Measurements from ENCODE around the gene IGF1R.

IGF1R gene

GRCh38 chr15:98896802-98897732, 248.7 kb downstream of the IGF1R start:
- DNase-seq, result no peak

DNA sequence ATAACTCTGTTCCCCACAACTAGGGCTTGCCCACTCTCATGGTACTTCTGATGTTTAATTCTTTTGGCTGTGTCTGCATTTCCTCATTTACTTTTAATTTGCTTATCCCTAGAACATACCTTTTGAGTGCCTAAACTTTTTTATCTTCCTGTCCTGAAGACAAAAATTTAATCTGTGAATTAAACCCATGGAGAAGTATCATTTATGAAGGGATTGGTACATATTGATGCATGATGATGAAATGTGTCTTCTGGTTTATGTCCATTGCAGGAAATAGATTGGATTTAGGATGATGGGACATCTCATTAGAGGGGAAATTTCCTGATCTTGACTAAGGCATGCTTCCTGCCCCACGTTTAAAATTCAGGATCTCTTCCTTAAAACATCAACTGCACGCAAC, 249.8 kb downstream of the IGF1R start:
- no peak for DNase-seq

DNA sequence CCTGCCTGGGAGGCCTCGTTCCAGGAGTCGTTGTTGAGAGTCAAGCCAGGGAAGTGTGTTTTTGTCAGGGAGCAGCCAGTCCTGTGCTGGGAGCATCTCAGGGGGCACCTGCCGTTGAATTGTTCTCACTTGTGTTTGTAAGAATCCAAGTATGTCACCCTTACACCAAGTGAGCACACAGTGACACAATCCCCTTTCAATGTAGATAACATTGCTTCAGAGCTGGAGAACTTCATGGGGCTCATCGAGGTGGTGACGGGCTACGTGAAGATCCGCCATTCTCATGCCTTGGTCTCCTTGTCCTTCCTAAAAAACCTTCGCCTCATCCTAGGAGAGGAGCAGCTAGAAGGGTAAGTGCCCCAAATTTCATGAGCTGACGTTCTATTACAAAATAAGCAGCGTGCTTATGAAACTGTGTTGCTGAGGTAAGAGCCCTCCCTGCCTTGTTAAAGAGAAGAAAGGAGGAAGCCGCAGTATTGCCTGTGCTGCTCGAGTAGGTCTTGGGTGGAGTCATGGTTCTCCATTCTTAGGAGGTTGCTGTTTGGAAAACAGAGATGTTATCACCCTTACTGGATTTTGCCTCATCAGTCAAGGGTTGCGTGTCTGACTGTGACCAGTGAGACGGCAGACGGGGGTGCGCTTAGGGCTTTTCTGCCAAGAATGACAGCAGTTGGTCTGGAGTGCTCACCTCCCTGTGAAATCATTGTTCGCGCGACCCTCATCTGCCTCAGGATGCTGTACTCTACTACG, 251.1 kb downstream of the IGF1R start:
- DNase-seq, result no peak

DNA sequence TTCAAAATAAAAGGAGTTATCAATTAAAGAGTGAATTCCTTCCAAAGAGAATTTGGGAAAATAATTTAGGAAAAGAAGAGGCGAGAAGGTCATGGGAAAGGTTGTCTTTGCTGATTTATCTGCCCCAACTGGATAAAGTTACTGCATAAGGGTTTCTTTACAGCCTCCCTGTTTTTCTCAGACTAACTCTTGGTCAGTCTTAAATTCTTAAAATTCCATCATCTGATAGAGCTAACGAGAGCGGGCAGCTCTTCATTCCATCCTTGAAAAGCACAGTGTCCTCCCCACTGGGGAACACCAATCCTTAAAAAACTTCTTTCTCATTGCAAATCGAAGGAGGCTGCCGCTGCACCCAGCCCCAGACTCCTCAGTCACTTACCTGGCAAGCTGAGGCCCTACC, 252.0 kb downstream of the IGF1R start:
- no peak for DNase-seq

- DNase-seq, result peak; percentile 27
These were observed 253.2 kb downstream of the IGF1R start for GRCh38 chr15:98901434-98902072.

DNA sequence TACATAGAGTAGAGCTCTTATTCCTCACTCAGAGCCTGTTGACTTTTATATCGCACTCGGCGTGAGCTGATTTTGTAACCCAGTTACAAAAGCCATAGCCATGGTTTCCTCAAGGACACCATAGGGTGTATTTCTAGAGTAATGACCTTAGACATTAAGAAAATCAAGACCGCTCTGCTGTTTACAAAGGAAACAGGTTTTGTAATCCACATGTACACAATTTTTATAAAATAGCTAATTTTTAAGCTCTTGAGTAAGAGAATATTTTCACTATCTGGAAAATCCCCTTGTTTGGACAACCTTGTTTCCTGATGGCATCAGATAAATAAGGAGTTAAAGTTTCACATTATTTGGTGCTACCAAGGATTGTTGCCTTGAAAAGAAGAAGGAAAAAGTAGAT, 254.6 kb downstream of the IGF1R start:
- DNase-seq, result no peak

DNA sequence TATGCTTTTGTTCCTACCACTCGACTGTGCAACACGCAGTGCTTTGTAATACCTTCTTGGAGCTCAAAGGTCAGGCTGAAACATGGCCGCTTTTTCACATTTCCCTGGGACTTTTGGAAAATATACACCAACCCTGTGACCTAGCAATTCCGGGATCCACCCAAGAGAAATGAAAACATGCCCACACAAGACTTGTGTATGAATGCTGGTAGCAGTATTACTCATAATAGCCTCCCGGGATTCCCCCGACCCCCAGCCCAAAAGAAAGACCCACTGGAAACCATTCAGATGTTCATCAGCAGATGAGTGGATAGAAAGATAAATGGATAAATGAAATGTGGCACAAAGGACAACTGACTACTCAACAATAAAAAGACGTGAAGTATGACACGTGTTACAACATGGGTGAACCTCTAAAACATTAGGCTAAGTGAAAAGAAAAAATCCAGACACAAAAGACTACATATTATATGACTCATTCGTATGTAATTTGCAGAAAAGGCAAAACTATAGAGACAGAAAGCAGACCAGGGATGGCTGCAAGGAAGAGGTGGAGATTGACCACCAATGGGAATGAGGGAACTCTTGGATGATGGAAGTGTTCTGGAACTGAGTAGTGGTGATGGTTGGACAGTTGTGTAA, 255.2 kb downstream of the IGF1R start:
- no peak for DNase-seq

GRCh38 chr15:98904544-98904943, 256.2 kb downstream of the IGF1R start:
- DNase-seq, result peak; percentile 30

DNA sequence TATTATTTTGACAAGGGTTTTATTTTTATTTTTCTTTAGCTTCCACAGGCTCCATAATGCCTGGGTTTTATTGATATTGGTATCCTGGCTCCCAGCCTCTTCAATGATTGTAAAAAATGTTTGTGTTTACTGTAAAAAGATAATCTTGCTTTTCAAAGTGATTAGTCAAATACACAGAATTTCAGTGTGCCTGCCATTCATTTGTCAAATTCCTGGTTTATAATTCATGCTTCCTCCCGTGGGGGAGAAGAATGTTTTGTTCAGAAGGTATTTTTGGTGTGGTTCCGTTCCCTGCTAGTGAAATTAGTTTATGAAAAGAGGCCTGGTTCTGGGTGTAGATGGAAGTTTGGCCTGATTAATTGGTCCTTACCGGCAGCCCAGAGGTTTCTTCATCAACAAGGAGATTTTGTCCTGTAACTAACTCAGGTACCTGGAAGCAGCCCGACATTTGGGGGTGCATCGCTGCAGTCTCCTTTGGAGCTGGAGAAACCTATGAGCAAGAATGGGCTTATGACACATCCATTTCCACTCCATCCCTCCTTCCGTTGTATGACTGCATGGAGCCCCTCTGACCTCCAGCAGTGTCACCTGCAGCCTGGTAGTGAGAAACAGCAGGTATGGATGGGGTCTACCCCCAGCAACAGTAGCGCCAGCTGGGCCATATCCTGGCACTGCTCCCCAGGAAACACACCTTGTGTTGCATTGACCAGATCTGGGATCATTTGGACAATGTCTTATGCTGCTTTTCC, 257.8 kb downstream of the IGF1R start:
- no peak for DNase-seq

DNA sequence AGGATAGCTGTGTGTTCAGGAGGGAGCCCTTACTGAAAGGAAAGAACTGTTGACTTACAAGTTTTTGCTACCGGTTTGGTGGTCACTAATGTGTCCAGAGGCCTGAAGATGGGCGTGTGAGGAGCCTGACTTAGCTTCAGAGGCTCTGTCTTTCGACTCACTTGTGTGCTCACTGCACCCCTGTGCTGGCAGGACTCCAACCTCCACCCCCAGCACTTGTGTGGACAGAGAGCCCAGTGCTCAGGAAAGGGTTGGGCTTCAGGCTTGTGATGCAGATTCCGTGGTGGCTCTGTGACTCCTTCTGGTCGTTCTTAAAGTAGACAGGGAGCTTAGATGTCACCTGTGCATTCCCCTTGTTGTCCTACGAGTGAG, 258.4 kb downstream of the IGF1R start:
- no peak for DNase-seq

DNA sequence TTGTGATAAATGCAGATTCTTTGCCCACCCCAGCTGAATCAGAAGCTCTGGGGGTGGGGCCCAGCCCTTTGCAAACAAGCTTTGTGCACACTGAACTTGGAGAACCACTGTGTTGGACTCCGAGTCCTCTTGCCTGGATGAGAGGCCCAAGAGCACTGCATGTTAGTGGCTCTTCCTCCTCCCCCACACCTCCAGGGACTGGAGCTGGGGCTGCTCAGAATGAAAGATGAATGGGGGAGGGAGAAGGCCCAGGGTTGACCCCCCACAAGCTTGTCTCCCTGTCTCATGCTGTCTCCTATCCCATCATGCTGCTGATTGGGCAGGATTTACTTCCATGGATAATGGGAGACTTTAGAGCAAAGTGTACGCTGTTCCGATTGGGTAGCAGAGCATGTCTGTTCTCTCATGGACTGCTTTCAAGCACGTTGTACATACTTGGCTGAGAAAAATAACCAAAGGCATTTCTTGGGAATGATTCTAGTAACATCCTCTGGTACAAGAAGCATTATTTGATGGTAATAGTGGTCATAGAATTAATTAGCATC, 259.7 kb downstream of the IGF1R start:
- DNase-seq, result no peak

DNA sequence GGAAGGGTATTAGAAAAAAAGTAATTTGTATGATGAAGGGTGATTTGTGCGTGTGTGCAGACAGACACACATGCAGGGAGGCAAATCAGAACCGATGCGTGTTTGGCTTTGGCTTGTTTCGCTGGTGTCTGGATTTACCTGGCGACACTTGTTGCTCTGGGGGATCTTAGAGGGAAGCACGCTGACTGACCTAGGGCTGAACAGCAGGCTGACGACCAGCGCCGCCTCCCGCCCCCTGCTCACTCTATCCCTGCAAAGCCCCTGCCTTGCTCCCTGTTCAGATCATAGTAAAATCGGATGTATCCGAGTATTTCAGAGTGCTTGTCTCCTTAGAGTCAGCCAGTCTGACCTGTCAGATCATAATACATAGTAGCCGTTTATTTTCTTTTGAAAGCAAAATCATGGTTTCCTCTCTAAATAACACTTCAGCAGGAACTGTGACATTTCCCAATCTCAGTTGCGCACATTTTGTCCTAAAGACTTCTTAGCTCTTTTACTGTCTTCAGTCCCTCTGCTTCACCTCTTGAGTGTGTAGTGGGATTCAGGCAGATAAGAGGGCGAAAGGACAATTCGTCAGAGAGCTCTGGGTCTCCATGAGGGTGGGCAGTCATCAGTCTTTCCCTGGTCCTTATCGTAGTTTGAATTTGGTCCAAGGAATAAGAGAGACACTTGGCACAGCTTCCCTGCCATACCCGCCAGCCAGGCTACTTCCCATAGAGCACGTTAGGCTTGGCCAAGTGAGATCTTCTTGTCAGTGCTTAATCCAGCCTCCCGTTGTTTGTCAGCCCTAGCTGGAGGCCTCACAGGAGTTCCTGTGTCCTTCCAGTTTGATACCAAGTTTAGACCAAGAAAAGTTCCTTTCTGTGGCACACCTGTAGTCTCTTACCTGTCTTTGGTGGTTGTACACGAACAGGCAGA, 261.9 kb downstream of the IGF1R start:
- no peak for DNase-seq

- peak; percentile 53 for DNase-seq
These were observed 266.3 kb downstream of the IGF1R start for GRCh38 chr15:98914626-98915025.

DNA sequence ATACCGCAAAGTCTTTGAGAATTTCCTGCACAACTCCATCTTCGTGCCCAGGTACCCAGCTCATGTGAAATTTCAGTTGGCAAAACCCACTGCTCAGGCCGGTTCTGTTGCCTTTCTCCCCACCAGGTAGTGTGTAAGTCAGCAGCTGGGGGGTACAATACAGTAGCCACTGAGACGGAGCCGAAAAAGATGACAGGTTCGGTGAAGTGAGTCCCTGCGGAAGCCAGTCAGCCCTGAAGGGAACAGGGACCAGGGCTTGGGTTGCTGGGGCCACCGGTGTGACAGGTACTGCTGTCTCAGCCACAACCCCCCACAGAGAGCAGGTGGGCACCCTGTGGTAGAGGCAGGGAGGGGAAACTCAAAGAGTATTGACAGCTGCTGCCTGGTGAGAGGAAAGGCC, 268.5 kb downstream of the IGF1R start:
- no peak for DNase-seq

DNA sequence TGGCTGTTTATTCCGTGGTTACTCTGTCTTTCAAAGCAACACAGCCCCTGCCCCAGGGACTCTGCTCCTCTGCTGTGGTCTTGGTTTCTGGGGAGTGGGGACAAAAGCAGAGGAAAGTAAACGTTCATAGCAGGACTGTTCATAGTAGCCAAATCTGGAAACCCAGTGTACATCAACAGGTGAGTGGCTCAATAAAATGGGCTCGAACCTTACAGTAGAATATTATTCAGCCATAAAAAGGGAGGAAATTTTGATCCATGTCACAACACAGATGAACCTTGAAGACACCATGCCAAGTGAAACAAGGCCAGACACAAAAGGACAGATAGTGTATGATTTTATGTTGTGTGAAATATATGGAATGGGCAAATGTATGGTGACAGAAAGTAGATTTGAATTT, 269.1 kb downstream of the IGF1R start:
- no peak for DNase-seq

DNA sequence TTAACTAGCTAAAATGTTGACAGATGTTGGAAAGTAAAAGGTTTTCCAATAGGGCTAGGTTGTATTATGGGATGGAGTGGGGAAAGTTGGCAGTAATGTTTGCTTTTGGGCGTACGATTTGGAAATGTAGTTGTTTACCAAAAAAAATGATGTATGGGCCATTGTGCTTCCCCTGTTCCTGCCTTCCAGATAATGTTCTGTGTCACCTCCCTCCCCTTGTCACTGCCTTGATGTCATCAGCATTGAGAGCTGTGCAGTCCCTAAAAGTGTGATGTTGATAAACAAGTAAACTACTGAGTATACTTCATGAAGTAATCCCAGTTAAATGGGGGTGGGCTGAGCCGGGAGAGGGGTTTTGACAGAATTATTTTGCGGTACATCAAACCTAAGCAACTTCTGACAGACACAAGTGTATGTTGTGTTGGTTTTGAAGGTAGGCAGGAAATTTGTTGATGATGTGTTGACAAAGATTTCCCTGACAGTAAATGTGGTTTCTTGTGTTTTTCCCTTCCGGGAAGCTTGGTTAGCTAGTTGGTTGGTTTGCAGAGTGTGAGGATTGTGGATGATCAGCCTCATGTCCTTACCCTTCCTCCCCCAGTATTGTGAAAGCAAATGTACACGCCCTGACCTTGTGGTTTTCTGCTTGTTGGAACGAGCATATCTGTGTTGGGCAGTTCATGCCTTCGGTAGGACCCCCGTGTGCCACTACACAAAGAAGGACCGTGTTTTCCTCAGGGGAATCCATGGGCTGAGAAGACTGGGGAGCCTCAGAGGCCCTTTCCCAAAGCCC, 271.9 kb downstream of the IGF1R start:
- peak; percentile 19 for DNase-seq

DNA sequence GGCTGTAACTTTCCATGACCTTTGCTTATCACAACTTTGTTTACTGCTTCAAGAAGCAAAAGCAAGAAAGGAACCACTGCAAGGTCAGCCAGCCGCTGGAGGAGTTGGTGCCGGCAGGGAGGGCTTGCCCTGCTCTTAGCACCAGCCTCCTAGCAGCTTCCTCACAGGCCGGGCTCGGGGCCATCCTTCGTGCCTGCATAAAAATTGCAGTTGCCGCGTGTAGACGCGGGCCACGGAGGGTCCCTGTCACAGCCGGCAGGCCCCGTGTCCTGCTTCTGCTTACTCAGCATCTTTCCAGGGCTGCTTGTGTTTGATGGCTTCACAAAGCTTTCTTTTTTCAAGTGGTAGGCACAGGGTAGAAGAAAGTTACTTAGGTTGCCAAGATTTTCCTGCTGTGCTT, 274.8 kb downstream of the IGF1R start:
- DNase-seq, result no peak

- DNase-seq, result no peak
These were observed 275.2 kb downstream of the IGF1R start for GRCh38 chr15:98923579-98923978.

GRCh38 chr15:98924401-98925049, 276.2 kb downstream of the IGF1R start:
- DNase-seq, result no peak

GRCh38 chr15:98926236-98926635, 277.9 kb downstream of the IGF1R start:
- no peak for DNase-seq
